22Rv1 (cell line): ENCODE measurements around the gene UGT2B17.
A peak's percentile ranks its signal among the peaks of the same experiment; 100 is the strongest.

ENCODE experiments used
- H3K27ac ChIP-seq: fragments of 450-650 bp; 2 replicates; pipeline ENCODE4 v1.5.1; 2017
- CTCF ChIP-seq: fragments of 450-650 bp; IDR thresholded peaks from 2 replicates; pipeline ENCODE4 v1.5.1; 2017; ENCODE audit warnings: mild to moderate bottlenecking
- ZFX ChIP-seq: fragments of 450-650 bp; IDR thresholded peaks from 2 replicates; pipeline ENCODE4 v1.6.1; 2017; ENCODE audit warnings: antibody characterized with exemption, borderline replicate concordance

UGT2B17 gene

GRCh38 chr4:68576272-68577125 is at the start of gene UGT2B17:
Gene UGT2B17 (minus strand): TSS chr4:68576322. CDS start chr4:68568484, 7,838 bp downstream.
- no peak within 1 kb of the TSS for H3K27ac ChIP-seq
- no peak for TF ChIP-seq ZFX
- no peak for TF ChIP-seq CTCF

GRCh38 chr4:68622731-68623130 is 46.6 kb upstream of the UGT2B17 start:
- H3K27ac ChIP-seq: peak overlapping the region; percentile 41; the same call in 1 of the 2 replicates

- no peak overlapping the region for H3K27ac ChIP-seq
- TF ChIP-seq ZFX (no peak), CTCF (no peak)
Measured at GRCh38 chr4:68617003-68617698, 41.0 kb upstream of the UGT2B17 start.

GRCh38 chr4:68615699-68616422 is 39.7 kb upstream of the UGT2B17 start:
- no peak for TF ChIP-seq CTCF
- no peak for TF ChIP-seq ZFX

GRCh38 chr4:68613752-68614151 is 37.6 kb upstream of the UGT2B17 start:
- H3K27ac ChIP-seq: no peak overlapping the region
- TF ChIP-seq ZFX (no peak), CTCF (no peak)

More at GRCh38 chr4:68615699-68616422, 39.7 kb upstream of the UGT2B17 start:
- H3K27ac ChIP-seq: no peak overlapping the region

GRCh38 chr4:68606240-68606639 is 30.1 kb upstream of the UGT2B17 start:
- H3K27ac ChIP-seq: no peak overlapping the region
- TF ChIP-seq ZFX: no peak
- TF ChIP-seq CTCF: no peak

- no peak for TF ChIP-seq CTCF
- no peak overlapping the region for H3K27ac ChIP-seq
Measured at GRCh38 chr4:68599150-68599549, 23.0 kb upstream of the UGT2B17 start.
